Kidney (tissue), 14 donors: Measurements from ENCODE around the gene RAPGEF1. TPM values are rescaled to one million over a fixed set of nuclear protein-coding genes. Genes with fewer than 3 reads are reported as not detected.

Experiments used
- DNase-seq, 5 donors: peaks; one replicate each; pipeline ENCODE4 v3.0.0-alpha.2; 2013 to 2020
- FAIRE-seq: peaks from 2 replicates; lab custom pipeline; 2012; peaks lifted over from hg19 to GRCh38; lab: Jason Lieb, UNC
- H3K27ac ChIP-seq, 2 donors: one replicate each; pipeline ENCODE4 v1.7.0; 2013; ENCODE audit warnings: low read depth in 2 of 2, low read length in 2 of 2, inconsistent platforms in 1 of 2
- H3K27me3 ChIP-seq: one replicate; pipeline ENCODE4 v1.7.1; 2013; ENCODE audit warnings: low read length, inconsistent platforms; ENCODE audit not compliant: control insufficient read depth, insufficient read depth
- H3K36me3 ChIP-seq, 3 donors: one replicate each; pipeline versions ENCODE4 v1.7.0 to v1.7.1; 2013; ENCODE audit warnings: low read length in 3 of 3, control low read depth in 1 of 3, inconsistent platforms in 1 of 3; ENCODE audit not compliant: insufficient read depth in 3 of 3, control insufficient read depth in 2 of 3
- H3K4me1 ChIP-seq, 3 donors: one replicate each; pipeline versions ENCODE4 v1.7.0 to v1.7.1; 2013; ENCODE audit warnings: low read length in 3 of 3, inconsistent platforms in 1 of 3, low read depth in 1 of 3; ENCODE audit not compliant: control insufficient read depth in 2 of 3, insufficient read depth in 2 of 3
- H3K4me3 ChIP-seq, 3 donors: one replicate each; pipeline versions ENCODE4 v1.7.0 to v1.8.1; 2013; ENCODE audit warnings: low read length in 3 of 3, control low read depth in 1 of 3, inconsistent platforms in 1 of 3
- H3K9ac ChIP-seq, 3 donors: one replicate each; pipeline versions ENCODE4 v1.7.0 to v1.7.1; 2013; ENCODE audit warnings: low read length in 3 of 3, control low read depth in 1 of 3, inconsistent platforms in 1 of 3
- H3K9me3 ChIP-seq, 3 donors: one replicate each; pipeline versions ENCODE4 v1.7.0 to v1.7.1; 2013; ENCODE audit warnings: low read length in 3 of 3, control low read depth in 1 of 3, inconsistent platforms in 1 of 3; ENCODE audit not compliant: control insufficient read depth in 2 of 3, insufficient read depth in 1 of 3
- CTCF ChIP-seq: IDR thresholded peaks from 3 replicates; pipeline ENCODE4 v1.5.1; 2012; ENCODE audit warnings: mild to moderate bottlenecking, moderate library complexity, borderline replicate concordance; ENCODE audit not compliant: insufficient read depth; ENCODE audit errors: extremely low read depth
- intact Hi-C: fragments of 100-400 bp; cut with DNase I; formaldehyde crosslinking; loops from one replicate; pipeline ENCODE4 v1.11.1; 2022
- polyA plus RNA-seq: library from polyadenylated mRNA; stranded (reverse); fragments of 350-450 nt; fragmentation: Illumina TruSeq; extraction: RNeasy Lipid Tissue Mini Kit (QIAGEN cat#74804); gene quantifications from one replicate; pipeline ENCODE4 v1.2.3, GENCODE V29; 2014; ENCODE audit warnings: low read depth, low replicate concordance; ENCODE audit not compliant: insufficient read depth
- total RNA-seq: library from RNA; stranded (reverse); fragmentation: NEBNext Ultra II Directional; extraction: Animal tissue kit (Norgen Biotek cat#: 25700); gene quantifications from one replicate; pipeline ENCODE4 v1.2.1, GENCODE V29; 2021
- donor health status: control.
- donor health status: control.
- donor health status: control.
- donor health status: control.
- donor health status: control.
- donor health status: DM: yes; HTN: yes; CAD: no.
- donor health status: Normal renal cell carcinoma (clear cell type).

Gene RAPGEF1
- total and polyA plus RNA-seq, 2 donors from 2014 or later: 15.5 to 79.7 TPM

GRCh38 chr9:131676431-131676972 is 63.4 kb downstream of the RAPGEF1 start:
- peak overlapping the region in 1 of 3 donors; percentile 5 for H3K4me3 ChIP-seq
- no peaks in the 10 kb centered on the region for H3K27me3 ChIP-seq
- no peak for TF ChIP-seq CTCF
- DNase-seq: no peak
- peak overlapping the region; percentile 84 to 95 for H3K27ac ChIP-seq
- intact Hi-C loops: no loop called here
- FAIRE-seq: no peak
- peak overlapping the region in 1 of 3 donors; percentile 71 for H3K9ac ChIP-seq
- H3K4me1 ChIP-seq: peaks cover 16 to 77% (median 65%) of the 10 kb centered on the region in 3 donors
- no peaks in the 10 kb centered on the region for H3K9me3 ChIP-seq
- no peaks in the 10 kb centered on the region for H3K36me3 ChIP-seq

GRCh38 chr9:131675437-131676022 is 64.3 kb downstream of the RAPGEF1 start:
- intact Hi-C loops: no loop called here
- Histone ChIP-seq H3K4me1 (peaks cover 16 to 86% (median 72%) of the 10 kb centered on the region in 3 donors), H3K4me3 (no peak overlapping the region), H3K27me3 (no peaks in the 10 kb centered on the region), H3K9ac (peak overlapping the region in 2 of 3 donors; percentile 17 to 37), H3K36me3 (no peaks in the 10 kb centered on the region), H3K9me3 (no peaks in the 10 kb centered on the region), H3K27ac (peak overlapping the region; percentile 84 to 95)
- FAIRE-seq: no peak
- TF ChIP-seq CTCF: no peak
- DNase-seq: no peak

DNA sequence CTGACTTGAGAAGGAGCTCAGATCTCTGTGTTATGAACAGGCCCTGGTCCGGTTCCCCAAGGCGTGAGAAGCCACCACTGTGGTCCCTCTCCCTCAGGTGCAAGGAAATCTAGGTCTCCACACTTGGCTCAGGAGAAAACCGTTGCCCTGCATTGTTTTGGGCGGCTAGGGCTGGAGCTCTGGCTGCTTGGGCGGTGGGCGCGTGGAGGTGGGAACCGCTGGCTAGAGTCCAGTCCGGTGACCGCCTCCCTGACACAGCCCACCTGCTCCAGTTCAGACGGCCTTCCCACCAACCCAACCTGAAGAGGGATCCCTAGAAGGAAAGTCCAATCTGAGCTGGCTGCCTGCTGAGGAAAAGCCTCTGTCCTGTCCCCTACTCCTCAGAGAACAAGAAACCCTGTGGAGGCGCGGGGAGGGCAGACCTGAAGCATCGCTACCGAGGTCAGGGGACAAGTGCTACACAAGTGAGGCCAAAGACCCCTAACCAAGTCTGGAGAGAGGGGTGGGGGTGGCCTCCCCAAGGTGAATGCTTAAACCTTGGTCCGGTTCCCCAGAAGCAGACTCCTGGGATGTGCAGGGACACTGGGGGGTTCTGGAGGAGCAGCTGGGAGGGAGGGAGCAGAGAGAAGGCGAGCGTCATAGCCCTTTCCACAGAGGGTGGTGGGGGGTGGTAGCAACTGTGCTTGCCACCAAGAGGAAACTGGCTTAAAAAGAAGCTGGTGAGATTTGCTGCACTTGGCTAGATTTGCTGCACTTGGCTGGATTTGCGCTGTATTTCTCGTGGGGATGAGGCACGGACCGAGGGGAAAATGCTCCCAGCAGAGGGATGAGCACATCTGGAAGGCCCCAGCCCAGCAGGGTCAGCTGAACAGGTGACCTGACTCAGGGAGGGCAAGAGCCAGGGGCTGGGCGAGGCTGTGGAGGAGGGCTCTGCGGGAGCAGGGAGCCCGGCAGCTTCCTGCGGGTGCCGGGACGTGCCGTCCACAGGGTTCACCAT is 65.2 kb downstream of the RAPGEF1 start:
- FAIRE-seq: no peak
- Histone ChIP-seq H3K4me3 (no peak overlapping the region), H3K4me1 (peaks cover 16 to 91% (median 78%) of the 10 kb centered on the region in 3 donors)

More for the DNA sequence above, 65.2 kb downstream of the RAPGEF1 start:
- peak overlapping the region; percentile 84 to 95 for H3K27ac ChIP-seq
- TF ChIP-seq CTCF: no peak
- DNase-seq: peak in 1 of 5 donors; percentile 87
- no peaks in the 10 kb centered on the region for H3K9me3 ChIP-seq
- intact Hi-C loops: no loop called here
- H3K9ac ChIP-seq: peak overlapping the region in 2 of 3 donors; percentile 42 to 47
- no peaks in the 10 kb centered on the region for H3K36me3 ChIP-seq
- no peaks in the 10 kb centered on the region for H3K27me3 ChIP-seq
